GM03348 (cell line): Measurements from ENCODE around the gene GAD1.

Experiments
- DNase-seq: peaks from one replicate; pipeline ENCODE4 v3.0.0; 2012; ENCODE audit warnings: low spot score

Gene GAD1

GRCh38 chr2:170816504-170817092, at the start of gene GAD1:
TSS of gene GAD1 (plus strand) at chr2:170816887. CDS start at chr2:170818592, 1,705 bp downstream.
- peak; percentile 70 for DNase-seq

DNA sequence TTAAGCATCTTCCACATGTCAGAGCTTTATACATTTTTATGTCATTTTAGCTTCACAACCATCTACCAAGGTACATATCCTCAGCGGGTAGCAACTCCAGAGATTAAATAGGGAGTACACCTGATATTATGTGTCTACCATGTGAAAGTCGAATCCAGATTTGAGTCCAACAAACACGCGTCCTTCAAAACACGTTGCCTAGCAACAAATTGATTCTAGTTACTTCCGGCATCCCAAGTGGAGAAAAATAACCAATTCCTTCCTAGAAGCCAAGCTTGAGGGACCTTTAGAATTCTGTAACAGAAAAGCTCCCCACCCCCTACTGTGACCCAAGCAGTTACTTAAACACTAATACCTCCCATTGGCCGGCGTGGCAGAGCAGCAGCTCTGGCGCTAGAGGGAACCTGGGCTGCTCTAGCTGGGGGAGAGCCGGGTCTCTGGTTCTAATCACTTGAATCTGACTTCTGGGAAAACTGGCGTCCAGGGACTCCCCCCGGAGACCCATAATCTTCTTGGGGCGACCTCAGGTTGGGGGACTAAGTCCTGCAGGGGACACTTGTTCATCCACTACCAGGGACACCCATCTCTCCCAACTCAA, 46.6 kb upstream of the GAD1 start, which contains the start of gene ERICH2:
TSS of gene ERICH2 (plus strand) at position 371 of the 598 bp plus-strand sequence. CDS start 304 bp downstream, outside the sequence.
- peak; percentile 65 for DNase-seq

- peak; percentile 95 for DNase-seq
These were observed 45.9 kb upstream of the GAD1 start for GRCh38 chr2:170770606-170771420.

- DNase-seq = no peak
These were observed 45.2 kb upstream of the GAD1 start for GRCh38 chr2:170771421-170771937.

DNA sequence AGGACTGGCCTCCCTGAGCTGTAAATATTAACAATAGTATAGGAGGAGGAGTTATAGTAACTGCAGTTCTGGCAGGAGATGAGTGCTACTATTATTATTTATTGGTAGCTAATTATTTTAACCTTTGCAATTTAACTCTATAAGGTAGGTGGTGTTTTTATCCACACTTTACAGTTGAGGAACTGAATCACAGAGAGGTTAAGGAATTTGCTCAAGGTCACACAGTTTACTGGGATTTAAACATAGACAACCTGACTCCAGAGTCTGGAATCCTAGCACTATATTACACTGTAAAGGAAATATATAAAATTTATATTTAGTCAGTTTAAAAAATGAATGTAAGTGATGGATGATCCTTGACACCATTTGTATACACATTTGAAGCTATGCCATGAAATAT, 44.4 kb upstream of the GAD1 start:
- DNase-seq = no peak

DNA sequence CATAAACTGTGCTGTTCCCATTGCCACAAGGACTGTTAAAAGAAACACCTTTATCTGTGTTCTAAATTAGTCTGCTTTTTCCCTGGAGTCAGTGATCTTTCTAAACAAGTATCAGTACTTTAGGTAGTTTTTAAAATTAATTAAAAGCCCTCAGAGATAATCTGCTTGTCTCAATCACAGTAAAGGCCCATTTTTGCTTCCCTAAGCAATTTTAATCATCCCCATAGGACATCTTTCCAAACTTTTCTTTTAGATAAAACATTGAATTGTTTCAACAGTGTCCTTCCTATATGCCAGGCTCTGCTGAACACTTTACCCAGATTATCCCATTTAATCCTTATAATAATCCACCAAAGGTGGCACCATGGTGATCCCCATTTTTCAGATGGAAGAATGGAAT, 42.6 kb upstream of the GAD1 start:
- no peak for DNase-seq

DNA sequence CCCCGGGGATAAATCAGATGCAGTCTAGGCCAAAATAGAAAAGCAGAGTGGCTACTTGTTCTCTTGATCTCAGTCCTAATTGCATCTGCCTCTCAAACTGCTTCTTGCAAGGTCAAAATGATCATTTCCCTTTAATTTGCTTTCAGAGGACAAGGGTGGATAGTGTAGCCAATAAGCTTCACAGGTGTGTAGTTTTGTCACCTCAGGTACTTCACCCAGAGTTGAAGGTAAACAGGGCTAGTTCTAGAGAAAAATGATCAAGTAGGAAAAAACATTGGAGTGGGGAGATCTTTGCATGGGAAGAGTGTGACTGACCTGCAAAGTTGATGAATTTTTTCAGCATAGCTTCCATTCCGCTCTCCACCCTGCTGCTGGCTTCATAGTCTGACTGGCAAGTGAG, 37.8 kb upstream of the GAD1 start:
- no peak for DNase-seq

DNA sequence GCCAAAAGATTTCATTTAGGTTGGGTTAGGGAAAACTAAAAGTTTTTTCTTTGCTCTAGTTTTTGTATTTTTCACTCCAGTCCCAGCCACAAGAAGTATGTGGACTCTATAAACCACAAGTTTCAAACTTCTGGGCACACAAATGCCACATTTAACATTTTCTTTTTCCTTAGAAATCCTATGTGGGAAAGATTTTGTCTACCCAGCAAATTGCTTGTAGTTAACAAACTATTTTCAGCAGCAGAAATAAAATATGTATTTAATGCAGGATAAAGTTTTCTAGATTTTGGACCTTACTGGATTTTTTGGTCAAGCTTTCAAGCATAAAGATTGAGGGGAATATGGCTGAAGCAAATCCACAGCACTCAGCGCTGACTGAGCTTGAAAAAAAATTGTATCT, 37.4 kb upstream of the GAD1 start:
- no peak for DNase-seq

- DNase-seq = no peak
These were observed 34.0 kb upstream of the GAD1 start for GRCh38 chr2:170782673-170783072.

GRCh38 chr2:170783549-170783948, 33.1 kb upstream of the GAD1 start:
- DNase-seq = no peak

GRCh38 chr2:170798996-170799395, 17.7 kb upstream of the GAD1 start:
- DNase-seq = no peak

GRCh38 chr2:170806548-170806947, 10.1 kb upstream of the GAD1 start:
- DNase-seq = no peak

GRCh38 chr2:170812710-170813600, 3.7 kb upstream of the GAD1 start:
- peak; percentile 86 for DNase-seq

DNA sequence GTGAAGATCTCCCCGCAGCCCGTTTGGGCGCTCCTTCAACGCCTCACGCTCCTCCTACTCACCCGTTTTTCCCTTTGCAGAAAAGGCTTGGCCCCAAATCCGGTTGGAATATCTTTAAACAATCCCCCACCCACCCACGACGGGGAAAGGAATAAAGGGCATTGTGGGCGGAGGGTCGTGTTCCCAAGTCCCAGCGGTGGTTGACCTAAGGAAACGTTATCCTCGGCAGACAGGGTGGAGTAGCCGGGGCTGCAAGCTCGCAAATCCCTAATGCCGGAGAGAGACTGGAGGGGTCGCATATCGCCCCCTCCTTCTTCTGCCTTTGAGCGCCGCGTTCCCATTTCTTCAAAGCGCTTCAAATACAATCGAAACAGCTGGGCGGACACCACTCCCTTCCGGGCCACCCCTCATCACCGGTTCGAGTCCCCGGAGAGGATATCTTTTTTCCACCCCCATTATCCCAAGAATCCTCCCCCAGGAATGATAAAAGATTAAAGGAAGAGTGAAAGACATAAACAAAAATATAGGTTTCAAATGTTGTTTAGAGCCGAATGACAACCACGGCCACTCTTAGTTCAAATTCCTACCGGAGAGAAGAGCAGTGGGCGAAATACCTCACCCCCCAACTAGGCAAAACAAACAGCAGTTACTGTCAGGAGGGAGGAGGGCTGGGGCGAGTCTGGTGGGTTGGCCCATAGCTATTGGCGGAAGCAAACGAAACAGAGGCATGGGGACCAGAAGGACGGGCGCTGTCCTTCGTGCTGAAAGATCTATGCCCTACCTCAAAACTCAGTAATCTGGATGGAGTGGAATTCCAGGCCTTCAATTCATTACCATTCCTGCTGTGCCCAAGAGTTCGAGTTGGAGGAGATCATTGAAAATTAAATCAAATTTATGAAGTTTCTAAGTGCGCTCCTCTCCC, 2.8 kb upstream of the GAD1 start:
- DNase-seq = peak; percentile 68

DNA sequence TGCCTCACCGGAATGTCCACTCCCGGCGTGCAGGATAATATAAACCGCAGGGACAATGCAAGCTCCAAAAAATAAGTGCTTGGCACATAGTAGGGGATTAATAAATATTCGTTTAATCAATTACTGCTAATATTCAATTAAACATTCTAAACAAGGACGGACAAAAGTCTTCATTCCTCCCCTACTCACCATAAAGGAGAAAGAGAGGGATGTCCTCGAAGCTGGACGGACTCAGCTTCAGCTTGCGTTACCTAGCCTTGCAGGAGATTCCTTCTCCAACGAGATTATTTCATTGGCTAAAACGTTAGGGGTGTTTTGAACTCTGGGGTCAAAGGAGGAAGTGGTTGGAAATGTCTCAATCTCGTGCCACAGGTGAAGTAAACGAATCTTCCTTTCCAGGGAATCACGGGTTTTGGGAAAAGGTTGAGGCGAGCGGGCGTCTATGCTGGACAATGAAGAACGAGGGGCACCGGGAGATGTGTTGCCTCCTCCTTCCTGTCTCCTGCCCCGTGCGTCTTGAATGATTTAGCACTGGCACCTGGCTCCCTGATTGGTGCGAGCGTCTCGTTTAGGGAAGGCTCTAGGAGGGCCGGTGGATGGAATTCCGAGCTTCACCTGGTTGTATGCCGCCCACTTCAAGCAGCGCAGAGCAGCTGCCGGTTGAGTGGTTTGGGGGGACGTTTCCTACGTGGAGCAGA, 2.0 kb upstream of the GAD1 start:
- no peak for DNase-seq

- DNase-seq = no peak
These were observed 1.4 kb upstream of the GAD1 start for GRCh38 chr2:170815311-170815710.

- peak; percentile 72 for DNase-seq
These were observed 762 bp upstream of the GAD1 start for GRCh38 chr2:170815746-170816503.

GRCh38 chr2:170817093-170818035, 677 bp downstream of the GAD1 start:
- no peak for DNase-seq
